HG03520 (cell line): Measurements from ENCODE around the gene TFF1.

Experiments used
- ATAC-seq: cut with Tn5 transposase; IDR thresholded peaks from one replicate; pipeline ENCODE4 v1.9.1; 2021; ENCODE audit warnings: mild to moderate bottlenecking, moderate library complexity; ENCODE audit not compliant: unreplicated experiment

TFF1 gene

DNA sequence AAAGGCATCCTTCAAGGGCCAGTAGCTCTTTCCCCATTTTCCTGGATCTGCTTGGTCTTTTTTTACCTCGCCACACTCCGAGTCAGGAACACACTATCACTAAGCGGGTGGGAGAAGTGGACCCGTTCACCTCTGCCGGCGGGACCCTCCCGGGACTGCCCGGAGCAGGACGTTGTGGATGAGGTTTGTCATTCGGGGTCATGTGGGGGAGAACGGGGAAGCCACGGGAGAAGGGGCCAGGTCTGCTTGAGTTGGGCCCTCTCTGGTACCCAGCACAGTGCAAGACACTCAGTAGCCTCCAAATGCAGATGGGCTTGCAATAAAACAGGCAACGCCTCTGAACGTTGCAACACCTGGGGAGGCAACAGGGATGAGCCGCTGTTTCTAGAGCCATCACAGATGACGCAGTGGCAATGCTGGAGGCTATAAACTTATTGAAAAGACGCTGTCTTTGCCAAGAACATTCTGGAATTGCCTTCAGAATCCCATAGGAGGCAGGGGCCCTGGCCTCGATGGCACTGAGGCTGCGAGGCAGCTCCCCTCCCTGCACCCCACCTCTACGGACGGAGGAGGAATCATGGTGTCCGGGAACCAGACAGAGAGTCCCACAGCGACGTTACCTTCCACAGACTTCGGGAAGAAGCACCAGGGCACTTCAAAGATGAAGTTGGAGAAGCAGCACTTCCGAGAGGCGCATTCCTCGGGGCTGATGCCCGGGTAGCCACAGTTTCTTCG, 19.3 kb downstream of the TFF1 start:
- ATAC-seq = no peak

GRCh38 chr21:42346441-42346840, 19.9 kb downstream of the TFF1 start:
- no peak for ATAC-seq

DNA sequence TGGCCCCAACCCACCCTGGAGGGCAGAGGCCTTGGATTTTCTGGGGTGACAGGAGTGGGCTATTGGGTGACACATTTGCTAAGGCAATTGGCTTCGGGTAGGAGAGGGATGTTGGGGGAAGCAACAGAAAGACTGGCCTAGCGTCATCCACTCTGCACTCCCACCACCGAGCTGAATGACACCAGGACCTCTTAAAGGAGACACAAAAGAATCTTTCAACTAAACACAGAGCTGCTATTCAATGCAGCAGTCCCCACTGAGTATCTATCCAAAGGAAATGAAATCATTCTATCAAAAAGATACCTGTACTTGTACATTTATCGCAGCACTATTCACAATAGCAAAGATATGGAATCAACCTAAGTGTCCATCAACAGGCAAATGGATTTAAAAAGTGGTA, 21.7 kb downstream of the TFF1 start:
- ATAC-seq = no peak

- no peak for ATAC-seq
Observed at GRCh38 chr21:42343963-42344510, 22.3 kb downstream of the TFF1 start.

- no peak for ATAC-seq
Observed at GRCh38 chr21:42343556-42343955, 22.8 kb downstream of the TFF1 start.

DNA sequence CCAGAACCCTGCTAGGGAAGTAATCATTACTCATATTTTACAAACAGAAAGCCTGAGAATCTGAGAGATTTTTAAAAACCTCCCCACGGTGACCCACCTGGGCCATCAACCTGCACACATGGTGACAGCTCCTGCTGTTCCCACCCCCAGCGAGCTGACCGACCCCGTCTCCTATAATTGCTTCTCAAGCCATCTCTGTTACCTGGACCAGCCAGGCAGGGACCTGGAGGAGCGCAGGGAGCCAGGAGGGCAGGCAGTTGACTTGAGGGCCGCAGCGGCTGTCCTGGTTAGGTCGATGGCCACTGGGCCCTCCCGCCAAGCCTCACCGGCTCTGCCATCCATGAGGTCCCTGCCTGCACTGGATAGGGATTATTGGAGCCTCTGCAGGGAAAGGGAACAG, 23.2 kb downstream of the TFF1 start:
- no peak for ATAC-seq

DNA sequence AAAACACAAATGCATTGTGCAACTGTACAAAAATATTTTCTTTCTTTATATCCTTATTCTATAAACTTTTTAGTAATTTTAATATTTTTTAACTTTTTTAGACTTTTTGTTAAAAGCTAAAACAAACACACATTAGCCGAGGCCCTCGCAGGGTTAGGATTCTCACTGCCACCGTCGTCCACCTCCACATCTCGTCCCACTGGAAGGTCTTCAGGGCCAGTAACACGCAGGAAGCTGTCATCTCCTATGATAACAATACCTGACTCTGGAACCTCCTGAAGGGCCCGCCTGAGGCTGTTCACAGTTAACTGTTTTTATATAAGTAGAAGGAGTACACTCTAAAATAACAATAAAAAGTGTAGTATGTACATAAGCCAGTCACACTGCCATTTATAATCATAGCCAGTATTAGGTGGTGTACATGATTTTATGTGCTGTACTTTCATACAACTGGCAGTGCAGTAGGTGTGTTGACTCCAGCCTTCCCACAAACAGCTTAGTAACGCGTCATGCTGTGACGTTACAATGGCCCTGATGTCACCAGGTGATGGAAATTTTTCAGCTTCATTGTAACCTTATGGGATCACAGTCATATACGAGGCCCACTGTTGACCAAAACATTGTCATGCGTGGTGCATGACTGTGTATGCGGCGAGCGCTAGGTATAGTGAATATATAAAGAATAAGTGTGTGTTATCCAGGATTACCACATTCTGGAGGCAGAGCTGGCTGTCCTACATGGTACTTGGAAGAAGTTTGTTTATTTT, 24.4 kb downstream of the TFF1 start:
- no peak for ATAC-seq

GRCh38 chr21:42340187-42341050, 25.9 kb downstream of the TFF1 start:
- no peak for ATAC-seq

DNA sequence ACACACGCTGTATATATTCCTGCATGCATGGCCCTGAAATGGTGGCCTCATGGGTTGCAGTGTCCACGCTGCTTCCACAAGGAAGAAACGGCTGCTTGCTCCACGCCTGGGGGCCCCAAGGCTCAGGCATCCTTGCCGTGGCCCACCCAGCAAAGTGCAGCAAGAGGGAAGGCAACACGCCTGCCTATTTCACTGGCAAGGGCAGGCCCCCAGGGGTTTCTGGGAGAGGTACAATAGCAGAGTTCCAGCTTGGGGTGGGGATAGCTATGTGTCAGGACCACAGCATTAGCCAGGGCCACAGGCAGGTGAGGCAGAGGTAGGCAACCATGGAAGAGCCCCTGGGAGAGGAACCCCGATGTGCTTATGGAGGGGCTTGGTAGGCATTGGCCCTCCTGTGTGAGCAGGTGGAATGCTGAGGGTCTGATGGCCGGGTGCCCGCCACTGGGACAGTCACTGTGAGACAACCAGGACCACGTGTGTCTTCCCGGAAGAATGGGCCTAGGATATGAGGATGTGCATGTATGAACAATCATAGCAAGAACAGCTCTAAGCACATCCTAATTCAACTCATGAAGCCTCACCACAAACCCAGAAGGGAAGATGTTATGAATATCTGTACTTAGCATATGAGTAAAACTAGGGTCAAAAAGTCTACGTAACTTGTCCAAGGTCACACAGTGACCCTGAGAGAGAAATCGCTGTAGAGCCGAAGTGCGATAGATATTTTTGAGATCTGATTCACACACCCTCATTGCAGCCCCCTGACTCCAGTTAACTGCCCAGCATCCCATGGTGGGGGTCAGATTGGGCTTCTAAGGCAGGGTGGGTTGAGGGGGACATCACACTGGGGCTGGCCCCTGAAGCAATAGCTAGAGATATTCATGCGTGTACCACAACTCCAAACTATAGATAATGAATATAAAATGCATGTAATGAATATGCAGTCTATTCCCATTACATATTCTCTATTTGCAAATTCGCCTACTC, 27.3 kb downstream of the TFF1 start:
- no peak for ATAC-seq

- ATAC-seq = no peak
Observed at GRCh38 chr21:42337830-42338728, 28.3 kb downstream of the TFF1 start.

DNA sequence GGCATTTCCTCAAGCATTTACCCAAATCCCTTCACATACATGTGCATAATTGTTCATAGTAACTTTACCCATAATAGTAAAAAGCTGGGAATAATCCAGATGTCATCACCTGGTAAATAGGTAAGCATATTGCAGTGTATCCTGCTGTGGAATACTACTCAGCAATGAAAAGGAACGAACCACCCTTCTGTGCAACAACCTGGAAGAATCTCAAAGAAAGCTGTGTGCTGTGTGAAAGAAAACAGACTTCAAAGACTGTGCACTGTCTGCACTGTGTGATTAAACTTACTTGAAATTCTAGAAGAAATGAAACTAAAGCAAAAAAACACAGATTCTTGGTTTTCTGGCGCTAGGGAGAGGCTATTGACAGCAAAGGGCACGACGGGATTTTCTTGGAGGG, 29.1 kb downstream of the TFF1 start:
- no peak for ATAC-seq

DNA sequence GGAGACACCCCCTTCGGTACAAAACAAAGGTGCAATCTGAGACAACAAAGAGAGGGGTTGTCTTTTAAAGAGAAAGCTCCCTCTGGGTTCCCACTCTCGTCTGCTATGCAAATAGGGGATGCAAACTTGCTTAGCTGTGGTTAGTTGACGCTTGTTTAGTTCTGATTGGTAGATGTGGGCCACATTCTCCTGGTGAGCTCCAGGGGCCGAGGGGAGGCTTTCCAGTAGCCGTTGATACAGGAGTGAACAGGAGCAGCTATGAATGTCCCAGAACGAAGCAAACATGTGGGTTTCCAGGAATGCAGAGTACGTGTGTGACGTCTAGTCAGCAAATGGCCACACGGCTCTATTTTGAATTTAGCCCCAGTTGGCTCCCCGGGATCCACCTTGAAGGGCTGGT, 30.3 kb downstream of the TFF1 start:
- ATAC-seq = no peak

DNA sequence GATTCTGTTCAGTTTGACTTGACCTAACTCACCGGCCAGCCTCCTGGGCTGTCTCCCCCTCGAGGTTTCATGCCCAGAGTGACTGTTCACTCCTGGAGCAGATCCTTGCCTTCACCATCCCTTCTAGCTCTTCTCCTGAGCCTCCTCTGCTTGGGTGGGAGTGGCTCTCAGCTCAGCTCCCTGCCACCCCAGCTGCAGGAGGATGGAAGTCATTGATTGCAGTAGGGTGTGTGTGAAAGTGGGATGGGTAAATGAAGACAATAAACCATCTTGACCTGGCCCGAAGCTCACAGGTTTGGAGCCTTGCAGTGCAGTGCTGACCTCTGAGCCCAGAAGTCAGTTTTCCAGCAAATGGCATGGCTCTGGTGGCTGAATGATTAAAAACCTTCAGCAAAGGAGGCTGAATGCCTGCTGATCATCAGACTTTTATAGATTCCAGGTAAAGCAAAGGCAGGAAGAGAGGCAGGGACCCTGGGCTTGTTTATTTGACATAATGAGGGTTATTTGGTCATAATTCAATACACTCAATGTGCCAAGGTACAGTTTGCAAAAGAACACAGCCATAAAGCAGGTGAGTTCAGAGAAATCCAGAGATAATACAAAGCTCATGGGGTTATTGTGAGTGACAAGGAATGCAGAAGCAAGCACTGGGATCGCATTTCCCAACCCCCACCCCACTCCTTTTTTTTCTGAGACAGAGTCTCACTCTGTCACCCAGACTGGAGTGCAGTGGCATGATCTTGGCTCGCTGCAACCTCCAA, 33.6 kb downstream of the TFF1 start:
- ATAC-seq = no peak

DNA sequence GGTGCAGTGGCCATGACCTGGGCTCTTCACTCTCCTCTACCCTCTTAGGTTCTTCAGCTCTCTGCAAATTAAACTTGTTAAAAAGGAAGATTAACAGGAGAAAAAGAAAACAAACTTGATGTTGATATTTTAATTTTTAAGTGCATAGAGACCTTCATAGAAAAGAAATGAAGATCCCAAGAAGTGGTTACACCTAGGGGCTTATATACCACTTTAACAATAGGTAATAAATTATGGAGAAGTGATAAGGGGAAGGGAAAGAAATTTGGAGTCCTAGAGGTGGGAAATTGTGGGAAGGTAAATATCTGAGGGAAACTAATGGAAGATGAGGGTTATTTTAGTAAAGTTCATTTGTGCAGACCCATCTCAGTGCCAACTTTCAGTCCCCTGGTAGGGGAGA, 34.7 kb downstream of the TFF1 start:
- no peak for ATAC-seq

DNA sequence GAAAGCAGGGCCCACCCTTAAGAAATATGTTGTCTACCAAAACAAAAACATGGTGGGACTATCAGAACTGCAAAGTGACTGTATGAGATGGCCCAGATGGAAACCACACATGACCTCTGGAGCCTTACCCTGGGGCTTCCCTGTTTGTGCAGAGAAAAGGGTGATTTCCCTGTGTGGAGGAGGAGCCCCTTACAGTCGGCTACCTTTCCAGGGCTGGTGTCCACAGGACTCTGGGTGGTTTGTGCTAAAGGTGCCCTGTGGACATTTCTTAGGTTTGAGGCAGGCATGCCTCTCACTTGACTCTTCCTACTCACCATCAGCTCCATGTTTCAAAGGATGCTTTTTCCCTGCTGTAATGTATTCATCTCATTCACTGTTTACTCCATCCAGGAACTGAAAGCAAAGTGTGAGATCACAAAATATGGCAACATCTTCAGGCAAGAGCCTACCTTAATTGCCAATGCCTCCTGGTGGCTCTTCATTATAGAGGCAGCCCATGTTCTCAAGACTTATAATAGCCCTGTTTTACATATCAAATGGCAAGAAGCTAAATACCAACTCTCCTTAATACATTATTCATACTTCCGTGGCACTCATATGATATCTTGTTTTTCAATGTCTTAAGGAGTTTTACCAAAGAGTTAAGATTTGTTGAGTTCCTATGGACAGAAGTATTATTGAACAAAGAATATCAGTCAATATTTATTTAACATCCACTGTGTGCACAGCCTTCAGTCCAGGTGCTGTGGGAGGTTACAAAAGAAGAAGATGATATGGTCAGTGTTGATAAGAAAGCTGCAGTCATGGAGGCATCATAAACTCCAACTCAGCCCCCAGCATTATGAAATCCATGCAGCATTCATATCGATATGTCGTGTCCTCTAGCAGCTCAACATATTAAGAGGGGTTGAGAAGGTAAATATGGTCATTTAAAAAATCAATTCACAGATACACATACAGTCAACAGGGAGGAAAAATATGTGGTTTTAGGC, 35.7 kb downstream of the TFF1 start:
- ATAC-seq = no peak

GRCh38 chr21:42324896-42325295, 41.4 kb downstream of the TFF1 start:
- no peak for ATAC-seq

DNA sequence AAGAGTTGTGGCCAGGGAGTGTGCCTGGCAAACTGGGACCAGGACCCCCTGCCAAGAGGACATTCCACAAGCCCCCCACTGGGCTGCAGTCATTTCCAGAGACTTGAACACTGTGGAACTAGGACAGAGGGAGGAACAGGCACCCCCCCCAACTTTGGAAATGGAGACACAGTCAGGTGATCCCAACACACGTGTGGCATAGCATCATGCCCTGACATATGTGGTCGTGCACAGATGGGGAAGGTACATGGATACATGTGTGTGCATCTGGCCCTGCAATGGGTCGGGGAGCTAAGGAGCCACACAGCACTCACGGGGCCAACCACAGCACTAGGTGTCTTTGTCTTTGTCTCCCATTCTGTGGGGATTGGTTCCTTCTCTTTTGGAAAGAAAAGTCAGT, 44.5 kb downstream of the TFF1 start:
- ATAC-seq = no peak
